GM21515 (cell line): ENCODE data around the gene SUB1.
"Not testable (repeated sequence)": the region's sequence is repeated elsewhere in the genome, so short reads cannot be mapped to it uniquely, and the experiment has no call there.

ENCODE experiments used
- ATAC-seq: cut with Tn5 transposase; IDR thresholded peaks from one replicate; pipeline ENCODE4 v1.9.1; 2021; ENCODE audit not compliant: unreplicated experiment

Gene SUB1

DNA sequence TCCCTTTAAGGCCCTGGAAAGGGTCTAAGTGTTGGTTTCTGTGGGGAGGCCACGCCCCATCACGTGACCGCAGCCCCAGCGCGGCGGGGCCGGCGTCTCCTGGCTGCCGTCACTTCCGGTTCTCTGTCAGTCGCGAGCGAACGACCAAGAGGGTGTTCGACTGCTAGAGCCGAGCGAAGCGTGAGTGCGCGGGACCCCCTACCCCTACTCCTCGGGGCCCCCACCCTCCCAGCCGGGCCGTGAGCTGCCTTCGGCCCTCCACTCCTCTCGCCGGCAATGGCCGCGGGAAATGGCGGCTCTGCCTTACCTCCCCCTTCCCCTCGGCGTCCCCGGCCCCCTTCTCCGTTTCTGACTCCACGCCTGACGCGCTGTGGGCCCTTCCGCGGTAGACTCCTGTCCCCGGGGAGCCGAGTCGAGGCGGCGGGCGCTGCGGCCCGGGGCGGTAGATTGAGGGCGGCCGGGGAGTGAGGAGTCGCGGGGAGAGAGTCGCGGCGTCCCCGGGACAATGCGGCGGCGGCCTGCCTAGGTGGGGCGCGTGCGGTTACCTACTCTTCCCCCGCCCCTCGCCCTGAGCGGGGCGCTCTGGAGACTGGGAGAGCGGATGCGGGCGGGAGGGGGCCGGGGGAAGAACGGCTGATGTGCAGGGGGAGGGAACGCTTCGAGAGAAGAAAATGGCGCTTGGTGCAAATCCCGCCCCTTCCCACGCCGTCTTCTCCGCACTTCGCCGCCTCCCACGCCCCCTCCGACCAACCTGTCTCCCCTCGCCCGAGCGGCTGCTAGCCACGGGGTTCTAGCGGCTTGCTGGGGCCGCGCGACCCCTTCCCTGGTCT, at the start of gene SUB1:
SUB1 (plus strand) TSS at position 112 of the 830 bp plus-strand sequence. CDS start 2,956 bp downstream, outside the sequence.
- peak; percentile 43 for ATAC-seq

DNA sequence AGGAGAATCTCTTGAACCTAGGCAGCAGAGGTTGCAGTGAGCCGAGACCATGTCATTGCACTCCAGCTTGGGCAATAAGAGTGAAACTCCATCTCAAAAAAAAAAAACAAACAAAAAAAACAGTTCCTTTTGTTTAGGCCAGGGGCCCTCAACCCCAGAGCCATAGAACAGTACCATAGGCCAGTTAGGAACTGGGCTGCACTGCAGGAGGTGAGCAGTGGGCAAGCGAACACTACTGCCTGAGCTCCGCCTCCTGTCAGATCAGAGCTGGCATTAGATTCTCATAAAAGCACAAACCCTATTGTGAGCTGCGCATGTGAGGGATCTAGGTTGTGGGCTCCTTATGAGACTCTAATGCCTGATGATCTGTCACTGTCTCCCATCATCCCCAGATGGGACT, 49.1 kb upstream of the SUB1 start:
- no peak for ATAC-seq

DNA sequence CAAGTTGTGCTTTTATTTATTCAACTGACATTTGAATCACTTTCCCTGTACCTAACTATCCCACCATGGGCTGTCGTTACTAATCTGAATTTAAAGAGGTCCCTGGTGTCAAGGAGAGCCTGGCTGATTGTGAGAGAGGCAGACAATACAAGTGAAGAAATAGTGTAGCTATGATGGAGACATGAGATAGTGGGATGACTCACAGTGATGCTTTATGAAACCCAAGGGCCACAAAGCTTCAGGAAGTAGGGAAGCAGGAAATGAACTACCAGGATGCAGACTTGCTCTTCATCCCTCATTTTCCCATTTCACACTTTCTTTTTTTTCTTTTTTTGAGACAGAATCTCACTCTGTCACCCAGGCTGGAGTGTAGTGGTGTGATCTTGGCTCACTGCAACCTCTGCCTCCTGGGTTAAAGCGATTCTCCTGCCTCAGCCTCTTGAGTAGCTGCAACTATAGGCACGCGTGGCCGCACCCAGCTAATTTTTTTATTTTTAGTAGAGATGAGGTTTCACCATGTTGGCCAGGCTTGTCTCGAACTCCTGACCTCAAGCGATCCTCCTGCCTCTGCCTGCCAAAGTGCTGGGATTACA, 47.8 kb upstream of the SUB1 start:
- ATAC-seq, result peak; percentile 6

DNA sequence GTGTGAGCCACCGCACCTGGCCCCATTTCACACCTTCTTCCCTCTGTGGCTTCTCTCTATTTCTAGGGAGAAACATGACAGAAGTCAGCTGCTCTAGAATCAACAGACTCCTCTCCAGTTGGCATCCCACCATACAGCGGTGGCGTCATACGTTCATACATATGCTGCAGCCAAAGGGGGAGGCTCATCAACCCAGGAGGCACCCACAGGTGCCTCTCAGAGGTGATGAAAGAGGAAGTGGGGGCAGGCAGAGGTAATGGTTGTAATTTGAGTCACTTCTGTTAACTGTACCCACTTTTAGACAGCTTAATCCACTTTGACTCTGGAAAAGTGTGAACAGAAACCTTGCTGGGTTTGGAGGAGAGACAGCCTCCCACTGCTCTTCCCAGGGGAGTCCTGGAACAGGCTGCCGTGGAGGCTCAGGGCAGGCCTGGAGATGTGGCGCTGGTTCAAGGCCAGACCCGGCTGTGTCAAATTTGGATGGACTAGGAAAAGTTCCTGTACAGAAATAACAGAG, 47.3 kb upstream of the SUB1 start:
- peak; percentile 64 for ATAC-seq

DNA sequence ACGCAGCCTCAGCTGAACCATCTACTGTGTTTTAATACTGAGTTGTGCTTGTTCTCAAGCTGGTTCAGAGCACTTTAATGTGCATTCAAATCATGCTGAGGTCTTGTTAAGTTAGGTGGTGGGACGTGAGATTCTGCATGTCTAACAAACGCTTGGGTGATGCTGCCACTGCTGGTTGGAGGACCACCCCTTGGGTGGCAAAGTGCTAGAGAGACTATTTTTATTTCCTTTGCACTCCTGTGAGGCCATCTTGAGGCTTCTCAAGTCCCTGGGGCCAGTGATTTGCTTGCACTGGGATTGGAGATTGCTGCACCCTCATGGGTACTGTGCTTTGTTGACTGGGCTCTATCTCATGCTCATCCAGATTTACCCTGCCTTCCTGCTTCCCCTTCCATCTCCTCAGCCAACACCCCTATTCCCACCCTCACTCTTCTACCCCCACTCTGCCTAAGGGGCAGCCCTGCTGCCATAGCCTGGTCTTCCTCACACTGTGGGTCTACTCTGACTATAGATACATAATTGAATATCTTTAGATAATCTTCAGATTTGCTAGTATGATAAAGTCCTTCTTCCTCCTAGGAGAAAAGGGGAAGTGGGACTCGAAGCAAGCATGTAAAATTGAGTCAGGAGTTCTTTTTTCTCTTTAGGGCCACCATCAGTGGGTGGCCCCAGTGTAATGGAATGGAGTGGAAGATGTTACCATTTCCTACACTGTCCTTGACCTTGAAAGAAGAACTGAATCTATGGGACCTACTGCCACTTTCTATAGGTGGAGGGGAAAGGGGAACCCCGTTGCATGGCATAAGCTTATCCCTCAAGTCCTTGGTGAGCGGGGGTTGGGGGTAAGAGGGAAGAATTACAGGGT, 45.1 kb upstream of the SUB1 start:
- no peak for ATAC-seq

DNA sequence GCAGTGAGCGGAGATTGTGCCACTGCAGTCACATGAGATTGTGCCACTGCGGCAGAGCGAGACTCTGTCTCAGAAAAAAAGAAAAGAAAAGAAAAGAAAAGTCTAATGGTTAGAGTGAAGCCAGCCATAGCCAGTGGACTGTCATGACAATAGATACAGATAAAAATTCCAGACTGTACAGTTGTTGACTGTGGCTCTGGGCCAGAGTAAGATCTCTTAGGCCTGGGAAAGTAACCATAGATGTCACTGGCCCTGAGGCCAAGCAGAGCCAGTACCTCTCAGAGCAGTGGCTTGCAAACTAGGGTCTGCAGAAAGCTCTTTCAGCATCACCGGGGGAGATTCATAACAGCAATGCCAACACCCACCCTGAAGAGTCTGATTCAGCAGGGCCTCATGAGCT, 44.1 kb upstream of the SUB1 start:
- ATAC-seq, result no peak

DNA sequence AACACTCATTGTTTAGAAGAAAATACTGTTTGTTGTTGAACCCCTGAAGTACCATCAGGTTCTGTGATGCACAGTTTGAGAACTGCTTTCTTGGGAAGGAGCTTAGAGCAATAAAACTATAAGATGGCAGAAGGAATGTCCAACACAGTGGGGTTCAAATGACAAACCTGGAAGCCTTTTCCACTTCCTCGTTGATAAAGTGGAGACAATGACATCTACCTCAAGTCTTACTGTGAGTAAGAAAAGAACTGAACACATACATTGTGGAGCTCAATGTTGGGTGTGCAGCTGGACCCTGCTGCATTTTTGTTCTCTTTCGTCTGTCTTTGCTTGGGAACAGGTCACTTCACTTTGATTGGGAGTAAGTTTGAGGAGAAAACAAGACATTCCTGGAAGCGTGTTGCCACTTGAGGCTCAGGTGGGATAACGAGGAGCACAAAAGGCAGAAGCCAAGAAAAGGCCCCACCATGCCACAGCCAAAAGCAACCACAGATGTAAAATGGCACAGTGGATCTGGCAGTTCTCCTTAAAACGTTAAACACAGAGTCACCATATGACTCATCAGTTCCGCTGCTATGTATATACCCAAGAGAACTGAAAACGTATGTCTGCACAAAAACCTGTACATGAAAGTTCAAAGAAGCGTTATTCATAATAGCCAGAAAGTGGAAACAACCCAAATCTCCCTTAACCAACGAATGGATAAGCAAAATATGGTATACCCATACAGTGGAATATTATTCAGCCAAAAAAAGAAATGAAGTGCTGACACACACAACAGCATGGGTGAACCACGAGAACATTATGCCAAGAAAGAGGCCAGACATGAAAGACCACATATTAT, 42.9 kb upstream of the SUB1 start:
- ATAC-seq, result peak; percentile 79

DNA sequence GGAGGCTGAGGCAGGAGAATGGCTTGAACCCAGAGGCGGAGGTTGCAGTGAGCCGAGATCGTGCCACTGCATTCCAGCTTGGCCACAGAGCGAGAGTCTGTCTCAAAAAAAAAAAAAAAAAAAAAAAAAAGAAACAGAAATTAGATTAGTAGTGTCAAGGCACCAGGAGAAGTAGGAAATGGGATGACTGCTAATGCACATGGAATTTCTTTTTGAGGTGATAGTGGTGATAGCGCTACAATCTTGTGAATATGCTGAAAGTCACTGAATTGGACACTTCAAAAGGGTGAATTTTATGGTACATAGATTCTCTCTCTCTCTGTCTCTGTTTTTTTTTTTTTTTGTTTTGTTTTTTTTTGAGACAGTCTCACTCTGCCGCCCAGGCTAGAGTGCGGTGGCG, 42.1 kb upstream of the SUB1 start:
- no peak for ATAC-seq

DNA sequence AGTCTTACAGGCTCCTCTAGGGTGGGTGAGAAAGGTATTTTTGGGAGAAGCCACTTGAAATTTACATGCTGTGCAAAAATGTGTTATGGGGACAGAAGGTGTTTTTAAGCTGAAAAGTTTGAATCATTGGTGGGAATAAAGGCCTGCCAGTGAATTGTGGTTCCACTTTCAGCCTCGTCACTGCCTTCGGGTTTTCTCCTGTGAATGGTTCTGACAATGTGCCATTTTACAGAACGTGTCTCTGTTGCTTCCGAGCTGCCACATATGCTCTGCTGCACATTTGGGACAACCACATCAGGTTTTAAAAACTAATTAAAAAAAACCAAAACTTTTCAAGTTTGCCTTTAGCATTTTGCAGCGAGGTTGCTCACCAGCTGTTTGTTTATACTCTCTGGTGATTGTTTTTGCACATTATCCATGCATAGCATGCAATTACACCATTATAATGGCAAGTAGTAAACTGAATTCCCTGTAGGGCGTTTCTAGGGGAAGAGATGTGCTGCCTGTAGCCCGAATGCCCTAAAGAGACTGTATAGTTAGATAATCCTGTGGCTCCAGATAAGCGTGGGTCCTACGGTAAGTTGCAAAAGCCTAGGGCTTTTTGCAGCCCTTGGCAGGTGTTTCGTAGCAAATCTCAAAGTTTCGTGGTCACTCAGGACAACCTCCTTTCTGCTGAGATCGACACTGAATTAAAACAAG, 40.1 kb upstream of the SUB1 start:
- no peak for ATAC-seq

DNA sequence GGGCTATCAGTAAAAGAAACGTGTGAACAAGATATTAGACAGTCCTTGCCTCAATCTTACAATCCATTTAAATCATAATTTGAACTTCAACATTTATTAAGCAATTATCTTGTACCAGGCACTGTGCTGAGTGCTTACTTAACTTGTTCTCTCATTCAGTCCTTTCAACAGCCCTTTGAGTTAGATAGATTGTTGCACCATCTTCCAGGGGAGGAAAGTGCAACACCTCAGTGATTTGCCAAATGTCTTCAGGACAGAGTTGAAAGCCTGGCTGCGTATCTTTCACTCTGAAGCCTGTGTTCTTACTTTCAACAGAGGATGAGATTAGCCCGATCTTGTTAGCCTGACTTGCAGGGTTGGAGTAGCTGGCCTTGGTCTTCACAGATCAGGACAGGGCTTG, 34.2 kb upstream of the SUB1 start:
- ATAC-seq, result no peak

DNA sequence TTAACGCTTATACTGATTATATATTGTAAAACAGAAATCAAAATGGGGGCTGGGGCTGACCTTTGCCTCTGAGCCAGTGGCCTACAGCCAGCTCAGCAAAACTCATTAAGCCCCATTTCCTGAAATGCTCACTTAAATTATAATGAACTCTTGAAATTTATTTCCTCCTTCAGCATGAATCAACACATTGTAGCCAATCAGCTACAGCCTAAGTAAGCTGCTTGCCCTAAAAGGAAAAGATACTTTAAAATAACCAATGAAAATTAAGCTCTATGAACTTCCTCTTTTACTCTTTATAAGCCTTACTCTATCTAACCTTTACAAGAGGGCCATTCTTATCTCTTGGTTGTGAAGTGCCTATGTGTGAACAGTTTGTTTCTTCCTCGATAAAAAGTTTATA, 33.5 kb upstream of the SUB1 start:
- ATAC-seq, result no peak

DNA sequence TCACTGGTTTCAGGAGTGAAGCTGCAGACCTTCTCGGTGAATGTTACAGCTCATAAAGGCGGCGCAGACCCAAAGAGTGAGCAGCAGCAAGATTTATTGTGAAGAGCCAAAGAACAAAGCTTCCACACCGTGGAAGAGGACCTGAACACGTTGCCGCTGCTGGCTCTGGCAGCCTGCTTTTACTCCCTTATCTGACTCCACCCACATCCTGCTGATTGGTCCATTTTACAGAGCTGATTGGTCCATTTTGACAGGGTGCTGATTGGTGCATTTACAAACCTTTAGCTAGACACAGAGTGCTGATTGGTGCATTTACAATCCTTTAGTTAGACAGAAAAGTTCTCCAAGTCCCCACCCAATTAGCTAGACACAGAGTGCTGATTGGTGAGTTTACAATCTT, 32.9 kb upstream of the SUB1 start:
- ATAC-seq, result not testable (repeated sequence)

DNA sequence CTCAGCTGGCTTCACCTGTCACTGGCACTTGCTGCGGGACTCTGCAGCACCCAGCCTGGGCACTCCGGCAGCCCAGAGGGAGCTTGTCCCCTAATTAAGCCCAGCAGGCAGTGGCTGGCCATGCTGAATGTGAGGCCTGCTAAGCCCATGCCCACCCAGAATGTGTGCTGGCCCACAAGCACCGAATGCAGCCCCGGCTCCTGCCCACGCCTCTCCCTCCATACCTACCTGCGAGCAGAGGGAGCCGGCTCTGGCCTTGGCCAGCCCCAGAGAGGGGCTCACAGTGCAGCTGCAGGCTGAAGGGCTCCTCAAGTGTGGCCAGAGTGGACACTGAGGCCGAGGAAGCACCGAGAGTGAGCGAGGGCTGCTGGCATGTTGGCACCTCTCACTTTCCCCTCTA, 32.4 kb upstream of the SUB1 start:
- ATAC-seq, result no peak

DNA sequence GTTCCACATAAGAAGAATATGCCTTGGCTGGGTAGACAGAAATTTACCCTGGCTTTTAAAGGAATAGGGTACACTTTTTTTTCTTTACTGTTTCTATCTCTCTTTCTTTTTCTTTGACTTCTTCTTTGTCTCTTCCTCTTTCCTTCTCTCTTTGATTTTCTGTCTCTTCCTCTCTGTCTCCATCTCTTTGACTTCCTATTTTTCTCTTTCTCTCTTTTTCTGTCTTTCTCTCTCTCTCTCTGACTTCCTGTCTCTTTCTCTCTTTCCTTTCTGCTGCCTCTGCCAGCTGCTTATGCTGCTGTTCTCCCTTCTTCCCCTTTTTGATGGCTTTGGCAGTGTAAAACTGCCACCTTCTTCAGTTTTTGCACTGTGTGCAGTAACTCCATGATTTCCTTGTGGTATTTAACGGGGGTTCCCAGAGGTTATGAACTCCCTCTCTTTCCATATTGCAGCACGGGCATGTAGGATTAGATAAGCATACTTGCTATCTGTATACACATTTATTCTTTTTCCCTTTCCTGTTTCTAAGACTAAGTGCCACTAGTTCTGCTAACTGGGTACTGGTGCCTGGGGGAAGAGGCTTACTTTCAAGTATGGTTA, 31.1 kb upstream of the SUB1 start:
- not testable (repeated sequence) for ATAC-seq

DNA sequence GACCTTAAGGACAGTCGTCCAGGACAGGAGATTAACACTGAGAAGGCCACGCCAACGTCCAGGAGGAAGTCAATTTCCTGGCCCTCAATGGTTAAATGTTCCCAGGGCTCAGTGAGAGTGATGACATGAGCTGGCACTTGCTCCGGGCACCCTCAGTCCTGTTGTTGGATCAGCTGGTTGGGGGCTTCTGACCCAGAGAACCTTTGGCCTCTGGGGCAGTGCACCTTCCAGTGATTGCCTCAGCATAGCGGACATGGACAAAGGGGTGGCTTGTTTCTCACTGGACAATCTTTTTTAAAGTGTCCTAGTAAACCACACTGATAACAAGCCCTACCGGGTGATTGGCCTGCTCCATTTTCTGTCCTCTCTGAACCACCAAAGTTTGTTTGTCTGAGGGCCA, 28.8 kb upstream of the SUB1 start:
- not testable (repeated sequence) for ATAC-seq

DNA sequence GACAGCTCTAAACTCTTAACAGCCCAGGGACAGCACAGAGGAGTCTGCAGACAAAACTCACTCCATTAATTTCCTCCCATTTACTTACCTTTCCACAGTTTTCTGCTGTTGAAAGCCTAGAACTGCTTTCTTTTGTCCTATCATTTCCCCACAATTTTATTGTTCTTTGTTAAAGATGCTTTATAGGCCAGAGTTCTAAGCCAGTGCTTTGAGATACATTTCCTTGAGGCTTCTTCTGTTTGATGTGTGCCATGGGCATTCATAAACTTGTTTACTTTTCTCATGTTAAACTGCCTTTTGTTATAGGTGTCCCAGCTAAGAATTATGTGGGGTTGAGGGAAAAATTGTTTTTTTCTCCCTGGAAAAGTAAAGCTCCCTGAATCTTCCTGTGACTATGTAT, 25.9 kb upstream of the SUB1 start:
- ATAC-seq, result no peak

DNA sequence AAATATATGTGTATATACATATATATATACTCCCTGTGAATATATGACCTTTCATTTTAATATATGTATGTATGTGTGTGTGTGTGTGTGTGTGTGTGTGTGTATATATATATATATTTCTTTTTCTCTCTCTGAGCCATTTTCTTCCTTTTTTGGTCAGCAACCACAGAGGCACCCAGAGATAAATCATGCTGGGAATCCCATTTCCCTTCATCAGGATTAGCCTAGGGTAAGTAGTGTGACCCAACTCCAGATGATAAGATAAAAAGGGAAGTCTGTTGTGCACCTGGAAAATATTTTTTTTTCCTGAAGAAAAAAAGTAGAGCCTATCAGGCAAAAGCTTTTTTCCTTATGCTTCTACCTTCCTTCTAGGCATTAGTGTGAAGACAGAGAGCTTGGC, 25.4 kb upstream of the SUB1 start:
- no peak for ATAC-seq

DNA sequence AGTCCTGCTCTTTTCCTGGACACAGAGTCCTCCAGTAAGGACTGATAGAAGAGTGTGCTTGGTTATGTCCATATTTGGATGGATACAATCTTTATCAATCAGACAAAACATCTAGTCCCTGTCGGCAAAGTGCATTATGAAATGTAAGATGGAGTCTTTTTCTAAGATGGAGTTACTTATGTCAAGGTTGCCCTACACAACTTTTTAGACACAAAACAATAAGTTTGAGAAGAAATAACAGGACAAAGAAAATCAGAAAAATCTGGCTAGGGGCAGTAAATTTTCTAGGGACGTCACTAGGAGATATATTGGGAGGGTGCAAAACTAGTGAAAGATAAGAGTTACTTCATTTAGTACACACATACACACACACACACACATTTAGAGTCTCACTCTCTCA, 23.3 kb upstream of the SUB1 start:
- ATAC-seq, result no peak

DNA sequence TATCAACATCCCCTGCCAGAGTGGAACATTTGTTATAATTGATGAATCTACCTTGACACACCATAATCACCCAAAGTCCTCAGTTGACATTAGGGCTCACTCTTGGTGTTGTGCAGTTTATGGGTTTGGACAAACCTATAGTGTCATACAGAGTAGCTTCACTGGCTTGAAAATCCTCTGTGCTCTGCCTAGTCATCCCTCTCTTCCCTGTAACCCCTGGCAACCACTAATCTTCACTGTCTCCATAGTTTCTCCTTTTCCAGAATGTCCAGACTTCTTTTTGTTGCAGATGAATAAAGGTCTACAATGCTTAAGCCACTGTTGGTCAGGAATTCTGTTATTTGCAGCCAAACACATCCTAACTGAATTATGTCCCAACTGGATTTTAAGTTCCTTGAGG, 22.5 kb upstream of the SUB1 start:
- no peak for ATAC-seq

DNA sequence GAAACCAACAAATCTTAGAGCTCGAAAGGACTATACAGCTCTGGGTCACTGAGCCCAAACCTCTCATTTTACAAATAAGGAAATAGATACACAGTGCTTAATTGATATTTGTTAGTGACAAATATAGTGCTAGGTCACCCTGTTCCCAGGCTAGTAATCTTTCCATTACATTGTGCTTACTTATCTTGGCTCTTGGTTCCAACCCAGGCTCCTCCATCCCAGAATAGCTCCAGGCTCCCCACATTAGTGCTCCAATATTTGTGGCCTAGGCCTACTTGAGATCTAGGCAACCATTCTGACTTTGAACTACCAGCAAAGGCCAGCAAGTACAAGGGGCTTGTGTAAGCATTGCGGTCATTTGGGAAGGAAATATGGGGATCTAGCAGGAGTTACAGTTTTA, 21.7 kb upstream of the SUB1 start:
- no peak for ATAC-seq
